ENCODE measurements around the gene EPB41L3.

The EPB41L3 gene

DNA sequence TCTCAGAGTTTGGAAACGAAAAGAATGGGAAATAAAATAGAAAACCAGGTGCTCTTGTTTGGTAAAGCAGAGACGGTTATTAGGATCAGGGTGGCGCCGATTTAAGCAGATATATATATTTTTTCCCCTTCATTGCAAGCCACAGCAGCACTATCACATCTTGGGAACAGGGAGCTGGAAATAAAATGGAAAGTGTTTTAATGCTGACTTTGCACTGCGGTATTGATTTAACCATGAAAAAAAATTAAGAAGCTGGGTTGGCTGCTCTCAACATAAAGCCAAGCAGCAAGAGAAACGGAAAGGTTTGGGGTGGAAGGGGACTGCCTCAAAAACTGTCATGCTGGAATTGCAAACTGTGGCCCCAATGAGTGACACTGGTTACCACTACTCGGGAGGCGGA, 145.5 kb downstream of the EPB41L3 start:
- no peak for DNase-seq

DNA sequence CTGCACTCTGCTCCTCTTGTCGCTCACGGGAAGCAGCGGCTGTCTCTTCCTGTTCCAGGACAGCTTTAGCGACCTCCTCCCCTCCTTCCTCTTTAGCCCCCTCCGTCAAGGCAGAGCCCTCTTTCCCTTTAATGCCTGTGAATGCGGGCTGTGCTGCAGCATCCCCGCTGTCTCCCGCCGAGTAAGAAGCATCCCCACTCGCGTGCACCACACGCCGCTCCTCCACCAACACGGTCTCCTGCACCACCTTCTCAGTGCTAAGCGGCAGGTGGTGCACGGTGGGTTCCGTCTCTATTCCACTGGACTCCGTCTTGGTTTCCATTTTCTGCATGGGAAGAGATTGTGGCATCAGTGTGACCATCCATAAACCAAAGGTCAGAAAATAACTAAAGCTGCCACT, 146.7 kb downstream of the EPB41L3 start:
- DNase-seq = no peak

DNA sequence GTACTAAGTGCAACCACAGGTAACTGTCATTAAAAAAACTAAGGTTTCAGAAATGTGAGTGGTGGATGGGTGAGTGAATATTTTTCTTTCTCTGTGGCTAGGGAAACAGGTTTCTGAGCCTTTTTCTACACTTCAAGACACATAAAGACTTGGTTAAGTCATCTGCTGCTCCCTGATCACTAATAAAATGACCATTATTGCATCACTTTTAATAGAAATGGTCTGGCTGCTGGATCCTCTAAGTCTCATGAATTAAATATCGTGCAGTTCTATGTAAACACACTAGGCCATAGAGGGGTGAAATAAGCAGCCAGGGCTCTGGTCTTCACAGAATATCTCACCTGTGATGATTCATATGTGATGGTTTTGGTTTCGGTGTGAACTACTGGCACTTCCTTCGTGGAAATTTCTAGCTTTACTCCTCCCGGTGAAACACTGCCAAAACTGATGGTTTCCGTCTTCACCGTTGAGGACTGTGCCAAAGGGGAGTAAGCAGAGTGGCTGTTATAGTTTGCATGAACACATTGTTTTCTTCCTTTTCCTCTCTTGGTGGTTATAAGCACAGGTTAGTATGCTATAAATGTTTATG, 147.8 kb downstream of the EPB41L3 start:
- DNase-seq = no peak

DNA sequence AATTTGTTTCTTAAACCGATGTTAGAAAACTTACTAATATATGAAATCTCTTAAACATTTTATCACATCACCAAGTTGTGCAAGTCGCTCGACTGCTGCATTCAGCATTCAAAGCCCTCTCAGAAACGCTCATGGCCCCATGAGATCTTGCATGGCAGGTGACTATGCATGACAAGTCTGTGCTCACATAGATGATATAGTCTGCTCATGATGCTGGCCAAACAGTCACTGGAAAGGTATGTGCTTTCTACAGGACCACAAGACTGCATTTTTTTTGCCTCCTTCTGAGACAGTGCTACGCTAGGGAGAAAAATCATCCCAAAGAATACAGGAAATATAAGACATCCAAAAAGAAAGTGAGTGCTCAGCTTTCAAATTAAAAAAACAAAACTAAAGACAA, 150.0 kb downstream of the EPB41L3 start:
- no peak for DNase-seq

DNA sequence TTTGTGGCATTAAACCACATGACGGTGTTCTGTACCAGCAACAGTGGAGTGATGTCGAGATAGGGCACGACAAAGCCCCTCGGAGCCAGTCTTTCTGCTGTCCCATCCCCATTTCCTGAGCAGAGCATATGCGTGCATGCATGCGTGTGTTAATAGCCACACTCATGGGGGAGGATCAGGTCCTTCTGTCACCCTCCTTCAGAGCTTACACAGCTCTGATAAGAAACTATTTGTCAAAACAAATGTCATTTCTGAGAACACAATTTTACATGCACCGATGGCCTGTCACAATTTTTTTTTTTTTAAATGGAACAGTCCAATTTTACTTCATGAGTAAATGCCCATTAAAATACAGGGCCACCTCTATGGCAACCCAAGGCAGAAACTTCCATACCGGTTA, 152.4 kb downstream of the EPB41L3 start:
- DNase-seq = no peak

DNA sequence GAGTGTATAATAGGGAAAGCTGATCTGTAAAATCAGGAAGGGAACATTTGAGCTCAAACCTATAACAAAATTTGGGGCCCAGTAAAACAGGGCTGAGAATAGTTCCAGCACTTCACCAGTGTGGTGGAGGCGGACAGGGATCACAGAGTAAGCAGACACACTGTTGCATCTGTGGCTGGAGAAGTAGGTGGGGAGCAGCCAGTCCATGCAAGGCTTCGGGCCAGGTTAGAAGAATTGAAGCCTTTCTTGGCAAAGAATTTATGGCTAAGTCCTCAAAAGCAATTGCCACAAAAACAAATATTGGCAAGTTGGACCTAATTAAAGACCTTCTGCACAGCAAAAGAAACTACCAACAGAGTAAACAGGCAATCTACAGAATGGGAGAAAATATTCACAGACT, 154.4 kb downstream of the EPB41L3 start:
- no peak for DNase-seq

DNA sequence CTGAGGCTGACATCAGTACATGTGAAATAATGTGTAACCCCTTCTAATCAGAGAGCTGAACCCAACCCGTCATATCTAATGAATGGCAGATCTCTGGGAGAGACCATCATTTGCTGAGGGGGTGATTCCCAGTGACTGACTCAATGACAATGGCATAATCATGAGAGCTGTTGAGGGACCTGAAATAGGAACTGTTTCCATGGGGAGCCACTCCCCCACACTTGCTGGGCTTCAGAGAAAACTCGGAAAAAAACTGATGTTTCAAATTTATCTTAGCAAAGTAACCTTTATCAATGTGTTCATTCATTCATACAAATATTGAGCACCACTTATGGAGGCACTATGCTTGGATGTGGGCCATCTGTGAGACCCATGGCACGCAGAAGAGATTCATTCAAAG, 154.9 kb downstream of the EPB41L3 start:
- DNase-seq = no peak

DNA sequence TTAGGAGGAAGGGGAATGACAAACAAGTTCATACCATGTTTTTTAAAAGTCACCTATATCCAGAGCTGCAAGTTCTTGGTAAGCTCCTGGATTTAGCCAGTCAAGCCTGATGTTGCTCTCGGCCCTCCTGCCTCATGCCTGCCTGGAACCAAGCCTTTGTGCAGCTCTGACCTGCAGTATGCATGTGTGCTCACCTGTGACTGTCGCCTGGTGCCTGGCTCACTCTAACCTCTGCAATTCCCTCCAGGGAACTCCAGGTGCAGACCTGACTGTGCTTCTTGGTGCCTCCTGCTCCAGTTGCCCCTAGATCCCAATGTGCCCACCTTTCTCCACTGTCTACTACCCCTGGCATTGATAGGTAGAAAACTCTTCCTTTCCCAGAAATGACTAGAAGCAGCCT, 163.2 kb downstream of the EPB41L3 start:
- no peak for DNase-seq

DNA sequence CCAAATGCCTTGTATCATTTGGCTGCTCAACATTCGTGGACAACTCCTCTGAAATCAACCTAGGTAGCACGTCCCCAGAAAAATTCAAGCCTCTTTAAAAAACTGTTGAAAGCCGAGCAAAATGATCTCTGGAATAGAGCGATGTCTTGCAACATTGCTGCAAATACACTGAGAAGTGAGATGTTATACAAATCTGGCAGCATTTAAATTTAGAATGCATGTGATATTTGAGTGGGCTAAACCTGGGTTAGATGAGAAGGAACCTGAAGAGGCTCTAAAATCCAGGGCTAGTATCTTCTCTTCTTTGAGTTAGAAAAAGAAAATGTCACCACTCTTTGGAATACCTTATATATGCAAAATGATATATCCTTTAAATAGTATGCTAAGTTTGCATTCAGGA, 166.8 kb downstream of the EPB41L3 start:
- no peak for DNase-seq

DNA sequence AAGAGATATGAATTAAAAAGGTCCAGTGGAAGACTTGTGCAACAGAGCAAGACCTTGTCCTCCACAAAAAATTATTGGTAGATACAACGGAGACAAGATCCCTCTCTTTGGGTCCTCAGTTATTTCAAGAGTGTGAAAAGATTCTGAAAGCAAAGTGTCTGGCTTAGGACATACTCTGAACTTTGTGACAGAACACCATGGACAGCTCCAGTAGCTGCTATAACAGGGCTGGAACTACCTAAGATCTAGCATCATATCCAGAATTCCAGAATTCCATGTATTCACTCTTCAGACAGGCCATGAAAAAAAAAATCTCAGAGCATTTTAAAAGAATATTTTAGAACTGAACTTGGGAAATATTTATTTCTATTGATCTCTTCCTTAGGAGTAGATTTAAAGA, 173.5 kb downstream of the EPB41L3 start:
- no peak for DNase-seq

DNA sequence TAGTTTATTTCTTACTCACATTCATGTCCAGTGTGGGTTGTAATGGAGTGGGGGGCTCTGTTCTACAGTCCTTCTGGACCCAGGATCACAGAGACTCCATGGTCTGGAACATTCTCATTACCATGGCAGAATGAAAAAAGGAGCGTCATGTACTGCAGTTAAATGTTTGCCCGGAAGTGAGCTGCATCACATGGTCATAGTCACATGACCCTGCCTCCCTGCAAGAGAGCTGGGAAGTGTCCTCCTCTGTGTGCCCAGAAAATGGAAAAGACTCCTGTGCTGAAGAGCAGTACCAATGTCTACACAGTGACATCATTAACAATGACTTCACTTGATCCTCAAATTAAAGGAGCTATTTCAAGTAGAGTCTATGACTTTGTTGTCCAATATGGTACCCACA, 174.3 kb downstream of the EPB41L3 start:
- no peak for DNase-seq

DNA sequence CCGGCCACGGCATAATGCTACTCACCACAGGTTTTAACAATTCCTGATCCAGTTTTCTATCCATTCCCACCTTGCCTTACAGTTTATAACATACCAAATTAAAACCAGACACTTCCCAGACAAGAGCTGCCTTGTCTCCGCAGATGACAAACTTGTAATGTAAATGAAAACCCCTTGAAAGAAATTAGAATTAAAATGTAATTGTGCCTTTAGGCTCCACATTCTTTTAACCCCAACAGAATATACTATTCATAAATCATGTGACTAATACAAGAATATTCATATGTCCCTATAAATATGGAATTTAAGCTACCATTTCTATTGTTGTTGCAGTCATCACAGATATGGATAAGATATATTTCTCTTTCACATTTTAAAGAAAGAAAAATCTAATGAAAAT, 178.4 kb downstream of the EPB41L3 start:
- no peak for DNase-seq

DNA sequence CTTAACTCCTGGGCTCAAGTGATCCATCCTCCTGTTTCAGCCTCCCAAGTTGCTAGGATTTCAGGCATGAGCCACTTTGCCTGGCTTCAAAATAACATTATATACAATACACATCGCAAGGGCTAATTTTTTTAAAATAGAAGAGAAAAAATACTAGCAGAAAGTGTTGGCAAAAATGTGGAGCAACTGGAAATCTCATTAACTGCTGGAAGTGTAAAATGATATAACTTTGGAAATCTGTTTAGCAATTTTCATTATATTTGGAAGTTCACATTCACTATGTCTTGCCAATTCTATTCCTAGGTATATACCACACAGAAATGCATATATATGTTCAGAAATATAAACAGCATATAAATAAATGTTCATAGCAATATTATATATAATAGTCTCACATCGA, 193.2 kb downstream of the EPB41L3 start:
- DNase-seq = no peak
